Measurements from ENCODE around the gene SEC14L5. TPM values are rescaled to one million over a fixed set of nuclear protein-coding genes. Genes with fewer than 3 reads are reported as not detected.
"Not testable (repeated sequence)": the region's sequence is repeated elsewhere in the genome, so short reads cannot be mapped to it uniquely, and the experiment has no call there.

The SEC14L5 gene
- total and polyA plus RNA-seq, 2 experiments from 2014 or later = 2.6 to 5.9 TPM

DNA sequence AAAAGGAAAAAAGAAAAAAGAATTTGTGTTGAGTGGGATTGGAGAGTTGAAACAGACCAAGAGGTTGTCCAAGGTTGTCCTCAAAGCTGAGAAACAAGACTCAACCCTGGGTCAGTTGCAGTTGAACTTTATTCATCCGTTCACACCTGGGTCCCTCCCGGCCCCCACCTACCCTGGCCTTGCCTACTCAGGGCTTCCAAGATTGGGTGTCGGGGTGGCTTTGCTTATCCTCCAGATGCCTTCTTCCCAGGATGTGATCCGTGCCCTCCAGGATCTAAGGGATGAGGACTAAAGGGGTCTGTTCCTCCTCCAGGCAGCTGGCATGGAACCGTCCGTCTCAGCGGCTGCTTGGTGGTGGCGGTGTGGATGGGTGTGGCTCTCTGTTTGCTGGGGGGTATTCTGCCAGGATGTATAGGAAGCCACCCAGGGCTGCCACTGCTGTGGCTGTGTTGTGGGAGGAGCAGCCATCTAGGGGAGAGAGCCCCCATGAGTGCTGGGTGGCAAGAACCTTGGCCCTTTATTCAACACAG is 85.9 kb downstream of the SEC14L5 start:
- no peak for TF ChIP-seq JUNB (IDR thresholded peaks at IDR 0.05; ENCODE audit: unreplicated experiment)
- no peak for TF ChIP-seq EZH2phosphoT487 (IDR thresholded peaks at IDR 0.05; ENCODE audit: unreplicated experiment)
- Mint-ChIP-seq H3K36me3 (ENCODE audit: low read depth) (no peaks in the 10 kb centered on the region), H3K27ac (no peak overlapping the region)

DNA sequence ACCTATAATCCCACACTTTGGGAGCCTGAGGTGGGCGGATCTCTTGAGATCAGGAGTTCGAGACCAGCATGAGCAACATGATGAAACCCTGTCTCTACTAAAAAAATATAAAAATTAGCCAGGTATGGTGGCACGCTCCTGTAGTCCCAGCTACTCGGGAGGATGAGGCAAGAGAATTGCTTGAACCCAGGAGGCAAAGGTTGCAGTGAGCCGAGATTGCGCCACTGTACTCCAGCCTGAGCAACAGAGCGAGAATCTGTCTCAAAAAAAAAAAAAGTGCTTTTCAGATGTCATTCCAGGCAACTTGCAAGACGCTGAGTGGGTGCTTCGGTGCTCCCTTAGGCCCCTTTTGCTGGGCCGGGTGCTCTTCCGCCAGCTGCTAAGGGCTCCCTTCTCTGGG is 86.5 kb downstream of the SEC14L5 start:
- not testable (repeated sequence) for DNase-seq (ENCODE audit: low spot score); H2AFZ ChIP-seq; H3K36me3 ChIP-seq (ENCODE audit: insufficient read depth); H3K4me1 ChIP-seq (ENCODE audit: insufficient read depth); H3K9me2 ChIP-seq (ENCODE audit: insufficient read depth); H3K4me2 ChIP-seq; H3K9me3 Mint-ChIP-seq; H3K4me3 ChIP-seq; H3K27ac Mint-ChIP-seq; H3F3A ChIP-seq (replicated peaks; ENCODE audit: low read depth); H3K4me1 Mint-ChIP-seq; H3K36me3 Mint-ChIP-seq (ENCODE audit: low read depth); H4K20me1 ChIP-seq (replicated peaks; ENCODE audit: insufficient read depth); ATAC-seq; H3K4me3 Mint-ChIP-seq; H3K27me3 ChIP-seq (ENCODE audit: insufficient read depth); H3K27ac ChIP-seq (ENCODE audit: low read depth); H3K79me2 ChIP-seq (replicated peaks; ENCODE audit: insufficient read depth); H3K27me3 Mint-ChIP-seq (ENCODE audit: insufficient read depth, low read depth, poor library complexity)

More for the DNA sequence above, 85.9 kb downstream of the SEC14L5 start:
- no peak overlapping the region for H3K4me3 ChIP-seq
- H3K4me2 ChIP-seq = no peak overlapping the region
- peaks cover 4% of the 10 kb centered on the region; the same call in 1 of the 2 replicates for H3K4me1 ChIP-seq (ENCODE audit: insufficient read depth)
- no peaks in the 10 kb centered on the region for H3K79me2 ChIP-seq (replicated peaks; ENCODE audit: insufficient read depth)
- DNase-seq (ENCODE audit: low spot score) (no peak), ATAC-seq (no peak)
- H3K27me3 Mint-ChIP-seq (ENCODE audit: insufficient read depth, low read depth, poor library complexity) = peaks cover 10% of the 10 kb centered on the region
- H3K9me2 ChIP-seq (ENCODE audit: insufficient read depth) = no peaks in the 10 kb centered on the region
- H3K27me3 ChIP-seq (ENCODE audit: insufficient read depth) = no peaks in the 10 kb centered on the region
- 0 out of 2 replicates have a peak, but pooled peaks cover 4% of the 10 kb centered on the region for H3F3A ChIP-seq (replicated peaks; ENCODE audit: low read depth)
- H3K36me3 ChIP-seq (ENCODE audit: insufficient read depth) = no peaks in the 10 kb centered on the region
- no peaks in the 10 kb centered on the region for H3K9me3 Mint-ChIP-seq
- H3K27ac ChIP-seq (ENCODE audit: low read depth) = no peak overlapping the region
- no peak overlapping the region for H3K4me3 Mint-ChIP-seq
- no peak overlapping the region for H2AFZ ChIP-seq
- H4K20me1 ChIP-seq (replicated peaks; ENCODE audit: insufficient read depth) = no peaks in the 10 kb centered on the region
- peaks cover 9% of the 10 kb centered on the region; the same call in 2 of the 3 replicates for H3K4me1 Mint-ChIP-seq

DNA sequence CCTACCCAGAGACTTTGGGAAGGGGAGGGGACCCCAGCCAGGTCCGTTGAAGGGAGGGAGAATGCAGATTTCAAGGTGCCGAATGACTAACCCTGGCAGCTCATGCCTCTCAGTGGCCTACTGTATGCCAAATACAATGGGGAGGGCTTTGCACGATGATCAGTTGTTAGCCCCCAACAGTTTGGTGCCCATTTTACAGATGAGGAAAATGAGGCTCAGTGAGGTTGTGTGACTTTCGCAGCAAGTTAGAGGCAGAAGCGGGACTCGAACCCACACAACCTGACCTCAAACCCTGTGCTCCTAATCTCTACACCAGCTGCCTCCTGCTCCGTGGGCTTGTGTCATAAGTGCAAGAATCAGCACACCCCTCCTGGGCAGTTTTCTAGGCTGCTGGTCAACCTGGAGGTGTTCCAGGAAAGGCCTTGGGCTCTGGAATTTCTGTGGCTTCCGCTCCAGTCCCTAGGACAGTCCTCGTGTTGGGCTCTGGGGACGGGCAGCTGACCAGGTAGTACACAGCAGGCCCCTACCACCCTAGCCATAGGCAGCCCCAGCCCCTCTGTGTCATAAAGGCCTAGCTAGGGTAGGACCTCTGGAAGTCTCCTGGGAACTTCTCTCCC is 87.5 kb downstream of the SEC14L5 start:
- H2AFZ ChIP-seq = no peak overlapping the region
- H3K4me2 ChIP-seq = no peak overlapping the region
- H3K4me3 ChIP-seq = no peak overlapping the region
- Mint-ChIP-seq H3K4me3 (no peak overlapping the region), H3K36me3 (ENCODE audit: low read depth) (no peaks in the 10 kb centered on the region), H3K27me3 (ENCODE audit: insufficient read depth, low read depth, poor library complexity) (peaks cover 8% of the 10 kb centered on the region), H3K9me3 (no peaks in the 10 kb centered on the region), H3K27ac (0 out of 2 replicates have a peak overlapping the region, but pooled peaks have one; percentile 28), H3K4me1 (peaks cover 9% of the 10 kb centered on the region; the same call in 2 of the 3 replicates)
- no peaks in the 10 kb centered on the region for H4K20me1 ChIP-seq (replicated peaks; ENCODE audit: insufficient read depth)
- ATAC-seq (no peak), DNase-seq (ENCODE audit: low spot score) (no peak)
- no peaks in the 10 kb centered on the region for H3K9me2 ChIP-seq (ENCODE audit: insufficient read depth)
- peaks cover 4% of the 10 kb centered on the region; the same call in 1 of the 2 replicates for H3K4me1 ChIP-seq (ENCODE audit: insufficient read depth)
- no peaks in the 10 kb centered on the region for H3K79me2 ChIP-seq (replicated peaks; ENCODE audit: insufficient read depth)
- 0 out of 2 replicates have a peak, but pooled peaks cover 4% of the 10 kb centered on the region for H3F3A ChIP-seq (replicated peaks; ENCODE audit: low read depth)
- H3K27me3 ChIP-seq (ENCODE audit: insufficient read depth) = no peaks in the 10 kb centered on the region
- no peak overlapping the region for H3K27ac ChIP-seq (ENCODE audit: low read depth)
- H3K36me3 ChIP-seq (ENCODE audit: insufficient read depth) = no peaks in the 10 kb centered on the region
- TF ChIP-seq, protein P1, sequence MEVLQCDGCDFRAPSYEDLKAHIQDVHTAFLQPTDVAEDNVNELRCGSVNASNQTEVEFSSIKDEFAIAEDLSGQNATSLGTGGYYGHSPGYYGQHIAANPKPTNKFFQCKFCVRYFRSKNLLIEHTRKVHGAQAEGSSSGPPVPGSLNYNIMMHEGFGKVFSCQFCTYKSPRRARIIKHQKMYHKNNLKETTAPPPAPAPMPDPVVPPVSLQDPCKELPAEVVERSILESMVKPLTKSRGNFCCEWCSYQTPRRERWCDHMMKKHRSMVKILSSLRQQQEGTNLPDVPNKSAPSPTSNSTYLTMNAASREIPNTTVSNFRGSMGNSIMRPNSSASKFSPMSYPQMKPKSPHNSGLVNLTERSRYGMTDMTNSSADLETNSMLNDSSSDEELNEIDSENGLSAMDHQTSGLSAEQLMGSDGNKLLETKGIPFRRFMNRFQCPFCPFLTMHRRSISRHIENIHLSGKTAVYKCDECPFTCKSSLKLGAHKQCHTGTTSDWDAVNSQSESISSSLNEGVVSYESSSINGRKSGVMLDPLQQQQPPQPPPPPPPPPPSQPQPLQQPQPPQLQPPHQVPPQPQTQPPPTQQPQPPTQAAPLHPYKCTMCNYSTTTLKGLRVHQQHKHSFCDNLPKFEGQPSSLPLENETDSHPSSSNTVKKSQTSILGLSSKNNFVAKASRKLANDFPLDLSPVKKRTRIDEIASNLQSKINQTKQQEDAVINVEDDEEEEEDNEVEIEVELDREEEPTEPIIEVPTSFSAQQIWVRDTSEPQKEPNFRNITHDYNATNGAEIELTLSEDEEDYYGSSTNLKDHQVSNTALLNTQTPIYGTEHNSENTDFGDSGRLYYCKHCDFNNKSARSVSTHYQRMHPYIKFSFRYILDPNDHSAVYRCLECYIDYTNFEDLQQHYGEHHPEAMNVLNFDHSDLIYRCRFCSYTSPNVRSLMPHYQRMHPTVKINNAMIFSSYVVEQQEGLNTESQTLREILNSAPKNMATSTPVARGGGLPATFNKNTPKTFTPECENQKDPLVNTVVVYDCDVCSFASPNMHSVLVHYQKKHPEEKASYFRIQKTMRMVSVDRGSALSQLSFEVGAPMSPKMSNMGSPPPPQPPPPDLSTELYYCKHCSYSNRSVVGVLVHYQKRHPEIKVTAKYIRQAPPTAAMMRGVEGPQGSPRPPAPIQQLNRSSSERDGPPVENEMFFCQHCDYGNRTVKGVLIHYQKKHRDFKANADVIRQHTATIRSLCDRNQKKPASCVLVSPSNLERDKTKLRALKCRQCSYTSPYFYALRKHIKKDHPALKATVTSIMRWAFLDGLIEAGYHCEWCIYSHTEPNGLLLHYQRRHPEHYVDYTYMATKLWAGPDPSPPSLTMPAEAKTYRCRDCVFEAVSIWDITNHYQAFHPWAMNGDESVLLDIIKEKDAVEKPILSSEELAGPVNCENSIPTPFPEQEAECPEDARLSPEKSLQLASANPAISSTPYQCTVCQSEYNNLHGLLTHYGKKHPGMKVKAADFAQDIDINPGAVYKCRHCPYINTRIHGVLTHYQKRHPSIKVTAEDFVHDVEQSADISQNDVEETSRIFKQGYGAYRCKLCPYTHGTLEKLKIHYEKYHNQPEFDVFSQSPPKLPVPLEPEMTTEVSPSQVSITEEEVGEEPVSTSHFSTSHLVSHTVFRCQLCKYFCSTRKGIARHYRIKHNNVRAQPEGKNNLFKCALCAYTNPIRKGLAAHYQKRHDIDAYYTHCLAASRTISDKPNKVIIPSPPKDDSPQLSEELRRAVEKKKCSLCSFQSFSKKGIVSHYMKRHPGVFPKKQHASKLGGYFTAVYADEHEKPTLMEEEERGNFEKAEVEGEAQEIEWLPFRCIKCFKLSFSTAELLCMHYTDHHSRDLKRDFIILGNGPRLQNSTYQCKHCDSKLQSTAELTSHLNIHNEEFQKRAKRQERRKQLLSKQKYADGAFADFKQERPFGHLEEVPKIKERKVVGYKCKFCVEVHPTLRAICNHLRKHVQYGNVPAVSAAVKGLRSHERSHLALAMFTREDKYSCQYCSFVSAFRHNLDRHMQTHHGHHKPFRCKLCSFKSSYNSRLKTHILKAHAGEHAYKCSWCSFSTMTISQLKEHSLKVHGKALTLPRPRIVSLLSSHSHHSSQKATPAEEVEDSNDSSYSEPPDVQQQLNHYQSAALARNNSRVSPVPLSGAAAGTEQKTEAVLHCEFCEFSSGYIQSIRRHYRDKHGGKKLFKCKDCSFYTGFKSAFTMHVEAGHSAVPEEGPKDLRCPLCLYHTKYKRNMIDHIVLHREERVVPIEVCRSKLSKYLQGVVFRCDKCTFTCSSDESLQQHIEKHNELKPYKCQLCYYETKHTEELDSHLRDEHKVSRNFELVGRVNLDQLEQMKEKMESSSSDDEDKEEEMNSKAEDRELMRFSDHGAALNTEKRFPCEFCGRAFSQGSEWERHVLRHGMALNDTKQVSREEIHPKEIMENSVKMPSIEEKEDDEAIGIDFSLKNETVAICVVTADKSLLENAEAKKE (CRISPR knock-in tag; IDR thresholded peaks at IDR 0.05) = no peak
- TF ChIP-seq NANOG (IDR thresholded peaks at IDR 0.05; ENCODE audit: borderline replicate concordance) = no peak
- TF ChIP-seq ZNF114 (CRISPR knock-in tag; IDR thresholded peaks at IDR 0.05) = no peak
- TF ChIP-seq, protein P2, sequence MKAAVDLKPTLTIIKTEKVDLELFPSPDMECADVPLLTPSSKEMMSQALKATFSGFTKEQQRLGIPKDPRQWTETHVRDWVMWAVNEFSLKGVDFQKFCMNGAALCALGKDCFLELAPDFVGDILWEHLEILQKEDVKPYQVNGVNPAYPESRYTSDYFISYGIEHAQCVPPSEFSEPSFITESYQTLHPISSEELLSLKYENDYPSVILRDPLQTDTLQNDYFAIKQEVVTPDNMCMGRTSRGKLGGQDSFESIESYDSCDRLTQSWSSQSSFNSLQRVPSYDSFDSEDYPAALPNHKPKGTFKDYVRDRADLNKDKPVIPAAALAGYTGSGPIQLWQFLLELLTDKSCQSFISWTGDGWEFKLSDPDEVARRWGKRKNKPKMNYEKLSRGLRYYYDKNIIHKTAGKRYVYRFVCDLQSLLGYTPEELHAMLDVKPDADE (IDR thresholded peaks at IDR 0.05) = no peak
- no peak for TF ChIP-seq JUNB (IDR thresholded peaks at IDR 0.05; ENCODE audit: unreplicated experiment)
- TF ChIP-seq CREB1 (CRISPR knock-in tag; IDR thresholded peaks at IDR 0.05; ENCODE audit: low read depth) = no peak
- no peak for TF ChIP-seq STAT1 (IDR thresholded peaks at IDR 0.05; ENCODE audit: unreplicated experiment)
- TF ChIP-seq ZNF331 (CRISPR knock-in tag; IDR thresholded peaks at IDR 0.05; ENCODE audit: low read depth) = no peak
- no peak for TF ChIP-seq EZH2phosphoT487 (IDR thresholded peaks at IDR 0.05; ENCODE audit: unreplicated experiment)
